ENCODE data around the gene VSTM2L. TPM values are rescaled to one million over a fixed set of nuclear protein-coding genes. Genes with fewer than 3 reads are reported as not detected.

Gene VSTM2L
- total and polyA plus RNA-seq, 9 of the 15 experiments (the other 6 are each of a cell fraction or from before 2014, with no cell fraction given), result not detected

GRCh38 chr20:37882961-37883712, 19.8 kb upstream of the VSTM2L start:
- POLR2A ChIA-PET, result interaction anchor here (0.7 to 1.1 kb wide), 2 partner anchors 11 to 32 kb away, joined by 3 read pairs; no protein-coding TSS in a partner anchor
- no peak overlapping the region for H3K9ac ChIP-seq (ENCODE audit: insufficient read depth in 1 of 2, low read depth in 2 of 2, low read length in 2 of 2)
- H3K4me3 ChIP-seq, result no peak overlapping the region
- DNase-seq (ENCODE audit: extremely low read depth in 1 of 4, low spot score in 3 of 4), result no peak
- no peak overlapping the region for H3K4me2 ChIP-seq (ENCODE audit: insufficient read depth, low read length)
- 5% methylated on average over 15 of the region's 16 CpGs for WGBS (ENCODE audit: insufficient coverage, low coverage, missing lambda C conversion rate)
- peaks cover 11 to 18% of the 10 kb centered on the region in 2 experiments; a peak in 4 of 5 replicates for H3K4me1 ChIP-seq (replicated peaks in 1 of 2; ENCODE audit: control insufficient read depth in 2 of 2, insufficient read depth in 2 of 2, low read length in 2 of 2)
- no TSS peak for BruUV-seq (replicated peaks)
- no peak overlapping the region for H2AFZ ChIP-seq (ENCODE audit: low read depth, low read length)
- H3K27me3 ChIP-seq (ENCODE audit: control insufficient read depth in 2 of 2, insufficient read depth in 2 of 2, low read length in 2 of 2), result peaks cover 41 to 86% of the 10 kb centered on the region in 2 experiments
- H3K9me1 ChIP-seq (ENCODE audit: control insufficient read depth, insufficient read depth, low read length), result no peaks in the 10 kb centered on the region
- CTCF ChIA-PET (ENCODE audit: low intra/inter-chr PET ratio), result no interaction called here
- H3K9me3 ChIP-seq (replicated peaks; ENCODE audit: control insufficient read depth, insufficient read depth, low read depth, low read length), result no peaks in the 10 kb centered on the region
- no peak for ATAC-seq
- intact Hi-C loops (cut with micrococcal nuclease) (no loop called here), in situ Hi-C loops (cut with MboI) (no loop called here)
- no peak overlapping the region for H3K27ac ChIP-seq (ENCODE audit: extremely low read depth, low read depth, low read length)
- FAIRE-seq, result no peak
- peaks cover 14% of the 10 kb centered on the region; the same call in 1 of the 2 replicates for H4K20me1 ChIP-seq (replicated peaks; ENCODE audit: control insufficient read depth, insufficient read depth, low read length)
- no peaks in the 10 kb centered on the region for H3K36me3 ChIP-seq (ENCODE audit: control insufficient read depth, insufficient read depth, low read length)
- H3K79me2 ChIP-seq (ENCODE audit: control insufficient read depth, insufficient read depth, low read length), result no peaks in the 10 kb centered on the region
- TF ChIP-seq NCOA2 (IDR thresholded peaks at IDR 0.05; ENCODE audit: partially characterized antibody in 2 of 2), result no peak
- TF ChIP-seq, protein P1, sequence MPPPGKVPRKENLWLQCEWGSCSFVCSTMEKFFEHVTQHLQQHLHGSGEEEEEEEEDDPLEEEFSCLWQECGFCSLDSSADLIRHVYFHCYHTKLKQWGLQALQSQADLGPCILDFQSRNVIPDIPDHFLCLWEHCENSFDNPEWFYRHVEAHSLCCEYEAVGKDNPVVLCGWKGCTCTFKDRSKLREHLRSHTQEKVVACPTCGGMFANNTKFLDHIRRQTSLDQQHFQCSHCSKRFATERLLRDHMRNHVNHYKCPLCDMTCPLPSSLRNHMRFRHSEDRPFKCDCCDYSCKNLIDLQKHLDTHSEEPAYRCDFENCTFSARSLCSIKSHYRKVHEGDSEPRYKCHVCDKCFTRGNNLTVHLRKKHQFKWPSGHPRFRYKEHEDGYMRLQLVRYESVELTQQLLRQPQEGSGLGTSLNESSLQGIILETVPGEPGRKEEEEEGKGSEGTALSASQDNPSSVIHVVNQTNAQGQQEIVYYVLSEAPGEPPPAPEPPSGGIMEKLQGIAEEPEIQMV (tag; conservative IDR thresholded peaks at IDR 0.05; ENCODE audit: low read depth), result no peak
- no peak for TF ChIP-seq IRF1 (CRISPR knock-in tag; IDR thresholded peaks at IDR 0.05; ENCODE audit: borderline replicate concordance)
- no peak for TF ChIP-seq SAFB2 (IDR thresholded peaks at IDR 0.05; ENCODE audit: borderline replicate concordance, low read depth, low read length, severe bottlenecking)
- no peak for TF ChIP-seq MBD2 (IDR thresholded peaks at IDR 0.05; ENCODE audit: borderline replicate concordance, low read depth)
- TF ChIP-seq SMARCB1 (IDR thresholded peaks at IDR 0.05; ENCODE audit: insufficient read length, low read depth), result no peak
- TF ChIP-seq ZBTB11 (CRISPR knock-in tag; IDR thresholded peaks at IDR 0.05), result no peak

All from K562 (cell line).